OCI-LY3 (cell line): ENCODE measurements around the gene BCL10.

Source experiments
- CTCF ChIP-seq: fragments of 200-600, 300-600 bp; sonication (generic); IDR thresholded peaks from 2 replicates; pipeline ENCODE4 v1.5.1; 2014; ENCODE audit warnings: antibody characterized with exemption, low read length, low read depth
- EZH2phosphoT487 ChIP-seq: fragments of 200-600 bp; shearing (Covaris generic); IDR thresholded peaks from 2 replicates; pipeline ENCODE4 v1.6.1; 2018; ENCODE audit warnings: antibody characterized with exemption, mixed run types, low read depth

DNA sequence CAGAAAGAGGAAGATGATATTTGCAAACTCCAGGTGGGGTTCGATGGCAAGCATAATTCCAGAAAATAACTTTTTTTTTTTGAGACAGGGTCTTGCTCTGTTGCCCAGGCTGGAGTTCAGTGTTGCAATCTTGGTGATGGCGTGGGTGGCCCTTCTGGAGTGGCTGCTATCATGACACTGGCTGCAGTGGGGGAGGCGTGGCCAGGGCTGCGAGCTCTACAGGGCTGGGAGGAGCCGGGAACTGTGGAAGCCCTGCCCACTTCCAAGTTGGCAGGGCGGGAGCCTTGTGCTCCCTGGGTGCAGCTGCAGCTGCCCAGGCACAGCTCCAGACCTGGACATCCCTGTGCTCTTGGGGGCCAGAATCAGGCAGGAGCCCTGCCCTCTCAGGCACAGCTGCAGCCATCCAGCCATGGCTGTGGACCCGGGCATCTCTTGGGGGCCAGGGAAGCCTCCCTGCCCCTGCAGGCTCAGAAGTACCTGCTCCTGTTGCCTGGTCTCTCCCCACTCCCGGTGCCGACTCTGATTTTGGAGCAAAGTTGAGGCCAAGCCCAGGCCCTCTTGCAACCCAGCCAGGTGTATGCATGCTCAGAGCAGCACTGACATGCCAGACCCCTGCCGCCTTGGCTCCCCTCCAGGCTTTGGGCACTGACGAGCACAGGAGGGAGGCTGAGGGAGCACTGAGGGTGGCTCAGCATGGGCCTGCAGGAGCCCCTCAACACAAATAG is 7.2 kb upstream of the BCL10 start:
- TF ChIP-seq CTCF (no peak), EZH2phosphoT487 (no peak)
